ENCODE data around the gene CST3. TPM values are rescaled to one million over a fixed set of nuclear protein-coding genes. Genes with fewer than 3 reads are reported as not detected.

The CST3 gene
- total and polyA plus RNA-seq, 2 donors (not counting 1 experiment from before 2014, with no cell fraction given): 1.2 to 16.9 TPM

GRCh38 chr20:23629542-23630391 is 8.0 kb downstream of the CST3 start:
- Histone ChIP-seq H3K27ac (ENCODE audit: low read length in 2 of 2) (no peak overlapping the region), H3K4me1 (ENCODE audit: control insufficient read depth in 2 of 2, insufficient read depth in 2 of 2, low read length in 2 of 2) (no peaks in the 10 kb centered on the region), H3K9me3 (ENCODE audit: control extremely low read depth in 1 of 3, control insufficient read depth in 2 of 3, insufficient read depth in 1 of 3, low read length in 2 of 3) (peaks cover 0 to 7% (median 0%) of the 10 kb centered on the region in 3 donors), H2AFZ (ENCODE audit: insufficient read depth, low read depth, low read length, poor library complexity, severe bottlenecking) (no peak overlapping the region), H3K79me2 (ENCODE audit: control insufficient read depth, insufficient read depth, low read length) (no peaks in the 10 kb centered on the region), H3K9ac (ENCODE audit: low read length) (no peak overlapping the region), H3K4me3 (ENCODE audit: control extremely low read depth in 1 of 5, extremely low read depth in 1 of 5, insufficient read depth in 1 of 5, low read depth in 2 of 5, low read length in 4 of 5) (no peak overlapping the region), H3K36me3 (replicated peaks in 1 of 2; ENCODE audit: control extremely low read depth in 1 of 2, control insufficient read depth in 1 of 2, extremely low read depth in 1 of 2, insufficient read depth in 2 of 2, low read length in 1 of 2) (no peaks in the 10 kb centered on the region), H3K4me2 (replicated peaks; ENCODE audit: low read depth, low read length, poor library complexity, severe bottlenecking) (no peak overlapping the region), H3K27me3 (replicated peaks in 1 of 4; ENCODE audit: control extremely low read depth in 1 of 4, control insufficient read depth in 3 of 4, insufficient read depth in 4 of 4, low read length in 3 of 4) (no peaks in the 10 kb centered on the region), H4K20me1 (ENCODE audit: control insufficient read depth, insufficient read depth, low read length, poor library complexity, severe bottlenecking) (no peaks in the 10 kb centered on the region)
- DNase-seq: no peak
- ChIA-PET CTCF (no interaction called here), POLR2A (no interaction called here)
- Mint-ChIP-seq H3K4me1 (no peaks in the 10 kb centered on the region), H3K27ac (no peak overlapping the region), H3K27me3 (peaks cover 17% of the 10 kb centered on the region), H3K4me3 (no peak overlapping the region), H3K9me3 (ENCODE audit: insufficient read depth) (no peaks in the 10 kb centered on the region)
- intact Hi-C loops (cut with micrococcal nuclease): no loop called here
- no peak for TF ChIP-seq CTCF (IDR thresholded peaks at IDR 0.05)
- TF ChIP-seq EZH2 (IDR thresholded peaks at IDR 0.05; ENCODE audit: borderline replicate concordance, insufficient read depth, low read depth, low read length, poor library complexity, severe bottlenecking): no peak
- no peak for ATAC-seq (ENCODE audit: low read depth)
- WGBS (ENCODE audit: insufficient coverage): 74% methylated on average over 12 of the region's 12 CpGs

GRCh38 chr20:23629017-23629541 is 8.7 kb downstream of the CST3 start:
- H3K4me1 Mint-ChIP-seq: no peaks in the 10 kb centered on the region
- Histone ChIP-seq H2AFZ (ENCODE audit: insufficient read depth, low read depth, low read length, poor library complexity, severe bottlenecking) (no peak overlapping the region), H3K4me1 (ENCODE audit: control insufficient read depth in 2 of 2, insufficient read depth in 2 of 2, low read length in 2 of 2) (no peaks in the 10 kb centered on the region), H3K36me3 (replicated peaks in 1 of 2; ENCODE audit: control extremely low read depth in 1 of 2, control insufficient read depth in 1 of 2, extremely low read depth in 1 of 2, insufficient read depth in 2 of 2, low read length in 1 of 2) (no peaks in the 10 kb centered on the region), H4K20me1 (ENCODE audit: control insufficient read depth, insufficient read depth, low read length, poor library complexity, severe bottlenecking) (no peaks in the 10 kb centered on the region), H3K9me3 (ENCODE audit: control extremely low read depth in 1 of 3, control insufficient read depth in 2 of 3, insufficient read depth in 1 of 3, low read length in 2 of 3) (peaks cover 0 to 7% (median 0%) of the 10 kb centered on the region in 3 donors), H3K9ac (ENCODE audit: low read length) (no peak overlapping the region), H3K79me2 (ENCODE audit: control insufficient read depth, insufficient read depth, low read length) (no peaks in the 10 kb centered on the region), H3K27ac (ENCODE audit: low read length in 2 of 2) (no peak overlapping the region), H3K4me2 (replicated peaks; ENCODE audit: low read depth, low read length, poor library complexity, severe bottlenecking) (no peak overlapping the region), H3K4me3 (ENCODE audit: control extremely low read depth in 1 of 5, extremely low read depth in 1 of 5, insufficient read depth in 1 of 5, low read depth in 2 of 5, low read length in 4 of 5) (no peak overlapping the region), H3K27me3 (replicated peaks in 1 of 4; ENCODE audit: control extremely low read depth in 1 of 4, control insufficient read depth in 3 of 4, insufficient read depth in 4 of 4, low read length in 3 of 4) (no peaks in the 10 kb centered on the region)
- WGBS (ENCODE audit: insufficient coverage): 68% methylated on average over 6 of the region's 7 CpGs
- TF ChIP-seq EZH2 (IDR thresholded peaks at IDR 0.05; ENCODE audit: borderline replicate concordance, insufficient read depth, low read depth, low read length, poor library complexity, severe bottlenecking) (no peak), CTCF (IDR thresholded peaks at IDR 0.05) (no peak)
- DNase-seq (no peak), ATAC-seq (ENCODE audit: low read depth) (no peak)
- CTCF ChIA-PET: no interaction called here
- H3K9me3 Mint-ChIP-seq (ENCODE audit: insufficient read depth): no peaks in the 10 kb centered on the region
- POLR2A ChIA-PET: no interaction called here
- intact Hi-C loops (cut with micrococcal nuclease): no loop called here
- no peak overlapping the region for H3K4me3 Mint-ChIP-seq
- no peak overlapping the region for H3K27ac Mint-ChIP-seq
- H3K27me3 Mint-ChIP-seq: peaks cover 13% of the 10 kb centered on the region

Measured in B cell (primary cell).